WTC11 (cell line): Measurements from ENCODE around the gene NEURL4.

Experiments
- CTCF ChIP-seq: fragments of 200-600 bp; IDR thresholded peaks from 2 replicates; pipeline ENCODE4 v1.8.0; 2022; ENCODE audit warnings: antibody characterized with exemption
- E2F4 ChIP-seq: sonication (generic); formaldehyde crosslinking; IDR thresholded peaks from 2 replicates; pipeline ENCODE4 v1.8.1; 2022; ENCODE audit warnings: low read depth, mild to moderate bottlenecking, moderate library complexity, missing genetic modification reagents, borderline replicate concordance
- ELF4 ChIP-seq: sonication (generic); formaldehyde crosslinking; IDR thresholded peaks from 2 replicates; pipeline ENCODE4 v1.8.1; 2022; ENCODE audit warnings: low read depth, mild to moderate bottlenecking, moderate library complexity, missing genetic modification reagents
- FOXK1 ChIP-seq: sonication (generic); formaldehyde crosslinking; IDR thresholded peaks from 2 replicates; pipeline ENCODE4 v1.8.0; 2022; ENCODE audit warnings: mild to moderate bottlenecking, moderate library complexity, missing genetic modification reagents
- SP1 ChIP-seq: sonication (generic); formaldehyde crosslinking; conservative IDR thresholded peaks from 2 replicates; pipeline ENCODE4 v1.8.1; 2022; ENCODE audit warnings: missing genetic modification reagents
- TCF7 ChIP-seq: sonication (generic); formaldehyde crosslinking; IDR thresholded peaks from 2 replicates; pipeline ENCODE4 v1.8.0; 2022; ENCODE audit warnings: mild to moderate bottlenecking, low read depth, missing genetic modification reagents, moderate library complexity
- USF1 ChIP-seq: sonication (generic); formaldehyde crosslinking; IDR thresholded peaks from 2 replicates; pipeline ENCODE4 v1.8.0; 2022; ENCODE audit warnings: mild to moderate bottlenecking, missing genetic modification reagents
- USF2 ChIP-seq: sonication (generic); formaldehyde crosslinking; IDR thresholded peaks from 2 replicates; pipeline ENCODE4 v1.8.1; 2023; ENCODE audit warnings: mild to moderate bottlenecking, missing genetic modification reagents, moderate library complexity
- ZNF396 ChIP-seq: fragments of 250-450 bp; sonication (Bioruptor Pico); IDR thresholded peaks from 2 replicates; pipeline ENCODE4 v1.8.0; 2021; ENCODE audit warnings: mild to moderate bottlenecking, moderate library complexity, borderline replicate concordance

GRCh38 chr17:7322520-7323194 is 6.5 kb downstream of the NEURL4 start:
- no peak for TF ChIP-seq FOXK1 (CRISPR knock-in tag)
- no peak for TF ChIP-seq ELF4 (CRISPR knock-in tag)
- TF ChIP-seq SP1 (CRISPR knock-in tag): no peak
- TF ChIP-seq USF1: no peak
- no peak for TF ChIP-seq ZNF396
- no peak for TF ChIP-seq USF2 (CRISPR knock-in tag)
- TF ChIP-seq CTCF: no peak
- no peak for TF ChIP-seq E2F4 (CRISPR knock-in tag)
- TF ChIP-seq TCF7 (CRISPR knock-in tag): no peak
